Psoas muscle (tissue), 8 donors: ENCODE results near the gene PLCZ1. TPM values are rescaled to one million over a fixed set of nuclear protein-coding genes. Genes with fewer than 3 reads are reported as not detected.

Experiments used
- ATAC-seq, 4 donors: fragments of 200-7000 bp; cut with Tn5 transposase; one replicate each; pipeline ENCODE4 v1.9.1; 2020; ENCODE audit warnings: moderate library complexity in 3 of 4, mild to moderate bottlenecking in 2 of 4
- DNase-seq, 2 donors: peaks; one replicate each; pipeline ENCODE4 v3.0.0-alpha.2; 2020
- H3K27ac ChIP-seq: fragments of 200-600 bp; one replicate; pipeline ENCODE4 v1.8.0; 2022
- H3K27me3 ChIP-seq, 3 donors: fragments of 200-600 bp in 1 of 3; one replicate each; pipeline versions ENCODE4 v1.6.1 to v1.8.0; 2013 to 2022; ENCODE audit warnings: low read length in 2 of 3, mild to moderate bottlenecking in 2 of 3, moderate library complexity in 1 of 3; ENCODE audit not compliant: insufficient read depth in 3 of 3
- H3K36me3 ChIP-seq, 2 donors: fragments of 200-600 bp in 1 of 2; one replicate each; pipeline versions ENCODE4 v1.6.1 to v1.8.0; 2013 to 2022; ENCODE audit warnings: low read depth in 1 of 2, mild to moderate bottlenecking in 1 of 2, moderate library complexity in 1 of 2; ENCODE audit not compliant: insufficient read depth in 1 of 2
- H3K4me1 ChIP-seq: fragments of 200-600 bp; one replicate; pipeline ENCODE4 v1.8.0; 2022
- H3K4me3 ChIP-seq: fragments of 200-600 bp; one replicate; pipeline ENCODE4 v1.8.0; 2022; ENCODE audit warnings: mild to moderate bottlenecking
- H3K9me3 ChIP-seq: fragments of 200-600 bp; one replicate; pipeline ENCODE4 v1.8.0; 2022
- WGBS, 3 donors: extraction: QIAGEN DNeasy Blood & Tissue Kit; methylation state at CpG; one replicate each; pipeline versions ENCODE4 v1.1.6 to v1.1.7; 2013; 5-methylcytosine and 5-hydroxymethylcytosine counted together
- intact Hi-C, 2 donors: fragments of 100-400 bp; cut with DNase I; formaldehyde crosslinking; loops; one replicate each; pipeline versions ENCODE4 v1.11.0 to v1.14.2; 2022
- polyA plus RNA-seq, 3 donors: library from polyadenylated mRNA; stranded (reverse); fragments of 200-250 nt; gene quantifications; one replicate each; pipeline ENCODE4 v1.2.3, GENCODE V29; 2013
- total RNA-seq, 4 donors: library from RNA; stranded (reverse); fragmentation: NEBNext Ultra II Directional in 2 of 4; extraction: Animal tissue kit (Norgen Biotek cat#: 25700) in 2 of 4; gene quantifications; one replicate each; pipeline versions ENCODE4 v1.2.1 to v1.2.4, GENCODE V29; 2021 to 2023
- TF ChIP-seq, protein P1 (sequence below): fragments of 200-600 bp; IDR thresholded peaks from one replicate; pipeline ENCODE4 v1.8.0; 2022; ENCODE audit warnings: antibody characterized with exemption
- donor health status: healthy with polysubstance abuse.
- donor health status: DM: no; HTN: no; CAD: no; lungs with moderate emphysema.
- donor health status: Bipolar disorder and iron deficiency.
- donor health status: healthy.
- donor health status: DM: yes; HTN: yes; CAD: no.
- donor health status: DM: no; HTN: no; CAD: no.
- donor health status: DM: no; HTN: no; CAD: no.
- donor health status: DM: yes; HTN: yes; CAD: no.

PLCZ1 gene
- total and polyA plus RNA-seq, 7 donors: not detected

DNA sequence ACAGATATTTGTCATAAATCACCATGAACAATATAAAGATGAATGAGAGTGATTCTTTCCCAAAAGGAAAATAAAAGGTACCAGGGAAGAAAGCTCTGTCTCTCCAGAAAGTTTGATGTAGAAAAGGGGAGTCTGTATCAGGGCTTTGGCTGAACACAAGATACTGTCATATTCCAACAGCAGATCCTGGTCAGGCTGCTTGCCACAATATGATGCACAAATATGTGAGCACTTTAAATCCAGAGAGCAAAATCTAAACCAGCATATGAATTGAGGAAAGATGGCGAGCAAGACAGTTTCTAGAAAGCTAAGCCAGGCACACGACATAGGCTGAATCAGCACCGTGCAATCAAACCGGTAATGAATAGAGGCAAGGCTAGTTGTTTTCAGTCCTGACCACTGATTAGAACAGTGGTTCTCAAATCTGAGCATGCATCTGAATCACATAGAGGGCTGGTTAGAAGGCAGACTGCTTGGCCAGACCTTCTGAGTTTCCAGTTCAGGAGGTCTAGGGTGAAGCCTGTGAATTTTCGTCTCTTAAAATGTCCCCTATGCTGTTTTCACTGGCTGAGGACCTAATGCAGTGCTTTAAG, 60.7 kb downstream of the PLCZ1 start:
- ATAC-seq: no peak
- WGBS, 3 donors: 53 to 64% (median 53%) methylated on average over 5 of the region's 5 CpGs
- H3K9me3 ChIP-seq: no peaks in the 10 kb centered on the region

DNA sequence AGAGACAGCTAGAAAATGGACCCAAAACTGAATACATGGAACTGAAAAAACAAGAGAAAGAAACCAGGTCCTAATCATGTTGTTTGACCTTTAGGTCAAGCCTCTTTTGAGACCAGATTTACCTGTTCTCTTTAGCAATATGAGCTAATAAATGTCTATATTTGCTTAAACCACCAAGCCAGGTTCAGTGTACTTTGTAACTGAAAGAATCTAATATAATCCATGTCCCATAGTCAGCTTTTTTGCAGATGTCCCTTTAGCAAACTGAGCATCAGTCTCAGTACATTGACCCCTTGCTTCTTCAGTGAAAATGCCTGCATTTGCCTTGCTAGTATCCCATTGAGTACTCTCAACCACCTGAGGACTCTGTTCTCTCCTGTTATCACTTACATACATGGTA, 61.7 kb downstream of the PLCZ1 start:
- ATAC-seq: no peak
- intact Hi-C loops: no loop called here

More for the DNA sequence above, 60.7 kb downstream of the PLCZ1 start:
- Histone ChIP-seq H3K27ac (no peak overlapping the region), H3K4me3 (no peak overlapping the region), H3K36me3 (no peaks in the 10 kb centered on the region), H3K4me1 (no peaks in the 10 kb centered on the region), H3K27me3 (no peaks in the 10 kb centered on the region)
- TF ChIP-seq, protein P1, sequence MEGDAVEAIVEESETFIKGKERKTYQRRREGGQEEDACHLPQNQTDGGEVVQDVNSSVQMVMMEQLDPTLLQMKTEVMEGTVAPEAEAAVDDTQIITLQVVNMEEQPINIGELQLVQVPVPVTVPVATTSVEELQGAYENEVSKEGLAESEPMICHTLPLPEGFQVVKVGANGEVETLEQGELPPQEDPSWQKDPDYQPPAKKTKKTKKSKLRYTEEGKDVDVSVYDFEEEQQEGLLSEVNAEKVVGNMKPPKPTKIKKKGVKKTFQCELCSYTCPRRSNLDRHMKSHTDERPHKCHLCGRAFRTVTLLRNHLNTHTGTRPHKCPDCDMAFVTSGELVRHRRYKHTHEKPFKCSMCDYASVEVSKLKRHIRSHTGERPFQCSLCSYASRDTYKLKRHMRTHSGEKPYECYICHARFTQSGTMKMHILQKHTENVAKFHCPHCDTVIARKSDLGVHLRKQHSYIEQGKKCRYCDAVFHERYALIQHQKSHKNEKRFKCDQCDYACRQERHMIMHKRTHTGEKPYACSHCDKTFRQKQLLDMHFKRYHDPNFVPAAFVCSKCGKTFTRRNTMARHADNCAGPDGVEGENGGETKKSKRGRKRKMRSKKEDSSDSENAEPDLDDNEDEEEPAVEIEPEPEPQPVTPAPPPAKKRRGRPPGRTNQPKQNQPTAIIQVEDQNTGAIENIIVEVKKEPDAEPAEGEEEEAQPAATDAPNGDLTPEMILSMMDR: no peak
- DNase-seq: no peak
- intact Hi-C loops: no loop called here

DNA sequence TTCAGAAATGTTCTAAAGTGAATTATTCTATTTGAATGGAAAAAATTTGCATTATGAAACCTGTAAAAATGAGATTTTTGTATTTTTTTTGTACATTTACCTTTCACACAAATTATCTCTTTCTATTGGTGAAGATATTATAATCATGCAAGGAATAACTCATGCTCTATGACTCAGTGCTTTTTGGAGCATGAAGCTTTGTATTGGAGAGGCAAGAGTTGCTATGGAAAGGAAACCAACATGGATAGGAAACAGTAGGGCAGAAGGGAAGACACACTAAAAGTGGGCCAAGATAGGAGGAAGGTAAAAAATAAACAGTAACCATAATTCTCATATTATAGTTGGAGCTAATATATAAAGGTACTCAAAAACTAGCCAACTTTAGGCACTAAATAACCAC, 79.0 kb downstream of the PLCZ1 start:
- Histone ChIP-seq H3K27me3 (no peaks in the 10 kb centered on the region), H3K27ac (no peak overlapping the region), H3K4me3 (no peak overlapping the region), H3K4me1 (no peaks in the 10 kb centered on the region), H3K36me3 (no peaks in the 10 kb centered on the region), H3K9me3 (no peaks in the 10 kb centered on the region)
- DNase-seq (no peak), ATAC-seq (no peak)
- intact Hi-C loops: no loop called here
- TF ChIP-seq, protein P1: no peak

More for the DNA sequence above, 61.7 kb downstream of the PLCZ1 start:
- TF ChIP-seq, protein P1: no peak
- no peaks in the 10 kb centered on the region for H3K27me3 ChIP-seq
- DNase-seq: no peak
- H3K4me1 ChIP-seq: no peaks in the 10 kb centered on the region
- H3K4me3 ChIP-seq: no peak overlapping the region
- H3K36me3 ChIP-seq: no peaks in the 10 kb centered on the region
- no peak overlapping the region for H3K27ac ChIP-seq
- no peaks in the 10 kb centered on the region for H3K9me3 ChIP-seq

DNA sequence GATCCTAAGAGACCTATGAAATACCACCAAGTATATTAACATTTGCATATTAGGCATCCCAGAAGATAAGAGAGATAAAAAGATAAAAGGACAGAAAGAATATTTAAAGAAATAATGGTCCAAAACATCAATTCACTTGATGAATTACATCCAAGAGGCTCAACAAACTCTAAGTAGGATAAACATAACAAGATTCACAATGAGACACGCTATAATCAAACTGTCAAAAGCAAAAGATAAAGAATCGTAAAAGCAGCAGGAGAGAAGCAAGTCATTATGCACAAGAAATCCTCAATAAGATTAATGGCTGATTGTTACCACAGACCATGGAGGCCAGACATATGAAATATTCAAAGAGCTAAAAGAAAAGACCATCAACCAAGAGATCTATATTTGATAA, 79.6 kb downstream of the PLCZ1 start:
- no peaks in the 10 kb centered on the region for H3K27me3 ChIP-seq
- no peaks in the 10 kb centered on the region for H3K4me1 ChIP-seq
- DNase-seq (no peak), ATAC-seq (no peak)
- H3K9me3 ChIP-seq: no peaks in the 10 kb centered on the region
- H3K36me3 ChIP-seq: no peaks in the 10 kb centered on the region
- TF ChIP-seq, protein P1: no peak
- WGBS, 3 donors: 85 to 90% (median 87%) methylated on average over 2 of the region's 2 CpGs
- H3K27ac ChIP-seq: no peak overlapping the region
- intact Hi-C loops: no loop called here
- H3K4me3 ChIP-seq: no peak overlapping the region

DNA sequence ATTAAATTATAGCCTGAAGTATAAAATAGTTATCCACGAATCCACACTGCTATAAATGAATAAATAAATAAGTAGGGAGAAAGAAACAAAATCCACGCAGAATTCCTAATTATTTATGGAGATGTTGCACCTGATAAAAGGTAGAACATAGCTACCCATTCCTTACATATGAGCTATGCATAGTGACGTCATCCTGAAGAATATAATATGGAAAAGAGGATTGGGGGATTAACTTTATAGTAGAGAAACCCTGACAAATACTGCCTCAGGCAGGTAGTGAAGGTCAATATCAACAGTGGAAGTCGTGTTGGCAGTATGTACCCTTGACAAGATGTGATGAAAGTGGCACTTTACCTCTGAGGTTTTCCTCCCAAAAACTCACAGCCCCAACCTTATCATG, 82.5 kb downstream of the PLCZ1 start:
- no peak overlapping the region for H3K4me3 ChIP-seq
- WGBS, 3 donors: 71 to 74% (median 73%) methylated on average over 4 of the region's 4 CpGs
- H3K36me3 ChIP-seq: no peaks in the 10 kb centered on the region
- intact Hi-C loops: no loop called here
- H3K4me1 ChIP-seq: no peaks in the 10 kb centered on the region
- TF ChIP-seq, protein P1: no peak
- no peak for ATAC-seq
- no peak overlapping the region for H3K27ac ChIP-seq
- no peak for DNase-seq
- H3K27me3 ChIP-seq: no peaks in the 10 kb centered on the region
- no peaks in the 10 kb centered on the region for H3K9me3 ChIP-seq
